Measurements from ENCODE around the gene MYLK4. TPM values are rescaled to one million over a fixed set of nuclear protein-coding genes. Genes with fewer than 3 reads are reported as not detected.

MYLK4 gene
- total RNA-seq, 1 experiment from 2014 or later, result 0.93 TPM

GRCh38 chr6:2626401-2626800 is 124.3 kb downstream of the MYLK4 start:
- POLR2A ChIA-PET, result no interaction called here
- H3K27ac Mint-ChIP-seq (ENCODE audit: low read depth, unreplicated experiment), result no peak overlapping the region
- TF ChIP-seq CTCF (IDR thresholded peaks at IDR 0.05; ENCODE audit: unreplicated experiment), result no peak
- DNase-seq (ENCODE audit: unreplicated experiment), result no peak
- intact Hi-C loops (cut with micrococcal nuclease), result no loop called here
- peaks cover 17% of the 10 kb centered on the region for H3K4me1 Mint-ChIP-seq (ENCODE audit: insufficient read depth, unreplicated experiment)
- no peaks in the 10 kb centered on the region for H3K27me3 Mint-ChIP-seq (ENCODE audit: insufficient read depth, unreplicated experiment)
- H3K4me3 Mint-ChIP-seq (ENCODE audit: unreplicated experiment), result no peak overlapping the region
- no peaks in the 10 kb centered on the region for H3K9me3 Mint-ChIP-seq (ENCODE audit: unreplicated experiment)
- no TSS peak for BruUV-seq (replicated peaks)
- CTCF ChIA-PET, result no interaction called here
- H3K36me3 Mint-ChIP-seq (ENCODE audit: insufficient read depth, unreplicated experiment), result peaks cover 6% of the 10 kb centered on the region

- no peaks in the 10 kb centered on the region for H3K27me3 Mint-ChIP-seq (ENCODE audit: insufficient read depth, unreplicated experiment)
- H3K4me3 Mint-ChIP-seq (ENCODE audit: unreplicated experiment), result no peak overlapping the region
- no TSS peak for BruUV-seq (replicated peaks)
- CTCF ChIA-PET, result interaction anchor here (0.6 kb wide), 1 partner anchor 14 kb away, joined by 3 read pairs; no protein-coding TSS in a partner anchor
- POLR2A ChIA-PET, result interaction anchor here (0.8 to 1.5 kb wide), 2 partner anchors 9 to 1083 kb away, joined by 3 read pairs; no protein-coding TSS in a partner anchor
- no peak overlapping the region for H3K27ac Mint-ChIP-seq (ENCODE audit: low read depth, unreplicated experiment)
- intact Hi-C loops (cut with micrococcal nuclease), result no loop called here
- peaks cover 2% of the 10 kb centered on the region for H3K36me3 Mint-ChIP-seq (ENCODE audit: insufficient read depth, unreplicated experiment)
- no peak for TF ChIP-seq CTCF (IDR thresholded peaks at IDR 0.05; ENCODE audit: unreplicated experiment)
- H3K9me3 Mint-ChIP-seq (ENCODE audit: unreplicated experiment), result no peaks in the 10 kb centered on the region
- no peak for DNase-seq (ENCODE audit: unreplicated experiment)
- H3K4me1 Mint-ChIP-seq (ENCODE audit: insufficient read depth, unreplicated experiment), result peaks cover 9% of the 10 kb centered on the region
Observed at GRCh38 chr6:2625581-2625980, 125.1 kb downstream of the MYLK4 start.

- no TSS peak for BruUV-seq (replicated peaks)
- DNase-seq (ENCODE audit: unreplicated experiment), result no peak
- CTCF ChIA-PET, result no interaction called here
- Mint-ChIP-seq H3K4me1 (ENCODE audit: insufficient read depth, unreplicated experiment) (no peaks in the 10 kb centered on the region), H3K27ac (ENCODE audit: low read depth, unreplicated experiment) (no peak overlapping the region), H3K4me3 (ENCODE audit: unreplicated experiment) (no peak overlapping the region), H3K27me3 (ENCODE audit: insufficient read depth, unreplicated experiment) (no peaks in the 10 kb centered on the region), H3K9me3 (ENCODE audit: unreplicated experiment) (no peaks in the 10 kb centered on the region), H3K36me3 (ENCODE audit: insufficient read depth, unreplicated experiment) (no peaks in the 10 kb centered on the region)
- TF ChIP-seq CTCF (IDR thresholded peaks at IDR 0.05; ENCODE audit: unreplicated experiment), result no peak
- intact Hi-C loops (cut with micrococcal nuclease), result no loop called here
- POLR2A ChIA-PET, result no interaction called here
Observed at GRCh38 chr6:2624177-2624576, 126.5 kb downstream of the MYLK4 start.

GRCh38 chr6:2623295-2623694 is 127.4 kb downstream of the MYLK4 start:
- Mint-ChIP-seq H3K4me3 (ENCODE audit: unreplicated experiment) (no peak overlapping the region), H3K36me3 (ENCODE audit: insufficient read depth, unreplicated experiment) (no peaks in the 10 kb centered on the region), H3K27me3 (ENCODE audit: insufficient read depth, unreplicated experiment) (no peaks in the 10 kb centered on the region), H3K9me3 (ENCODE audit: unreplicated experiment) (no peaks in the 10 kb centered on the region), H3K4me1 (ENCODE audit: insufficient read depth, unreplicated experiment) (no peaks in the 10 kb centered on the region), H3K27ac (ENCODE audit: low read depth, unreplicated experiment) (no peak overlapping the region)
- CTCF ChIA-PET, result interaction anchor here (0.5 kb wide), 2 partner anchors 16 to 568 kb away, joined by 3 read pairs; no protein-coding TSS in a partner anchor
- POLR2A ChIA-PET, result interaction anchor here (0.7 kb wide), 1 partner anchor 510 kb away, joined by 3 read pairs; no protein-coding TSS in a partner anchor
- no TSS peak for BruUV-seq (replicated peaks)
- no peak for TF ChIP-seq CTCF (IDR thresholded peaks at IDR 0.05; ENCODE audit: unreplicated experiment)
- no peak for DNase-seq (ENCODE audit: unreplicated experiment)
- intact Hi-C loops (cut with micrococcal nuclease), result no loop called here
